Measurements from ENCODE around the gene ZNF783. TPM values are rescaled to one million over a fixed set of nuclear protein-coding genes. Genes with fewer than 3 reads are reported as not detected.

The ZNF783 gene
- total and polyA plus RNA-seq, 2 of the 8 experiments (the other 6 are each of a cell fraction or from before 2014, with no cell fraction given): 7.3 to 8.2 TPM

DNA sequence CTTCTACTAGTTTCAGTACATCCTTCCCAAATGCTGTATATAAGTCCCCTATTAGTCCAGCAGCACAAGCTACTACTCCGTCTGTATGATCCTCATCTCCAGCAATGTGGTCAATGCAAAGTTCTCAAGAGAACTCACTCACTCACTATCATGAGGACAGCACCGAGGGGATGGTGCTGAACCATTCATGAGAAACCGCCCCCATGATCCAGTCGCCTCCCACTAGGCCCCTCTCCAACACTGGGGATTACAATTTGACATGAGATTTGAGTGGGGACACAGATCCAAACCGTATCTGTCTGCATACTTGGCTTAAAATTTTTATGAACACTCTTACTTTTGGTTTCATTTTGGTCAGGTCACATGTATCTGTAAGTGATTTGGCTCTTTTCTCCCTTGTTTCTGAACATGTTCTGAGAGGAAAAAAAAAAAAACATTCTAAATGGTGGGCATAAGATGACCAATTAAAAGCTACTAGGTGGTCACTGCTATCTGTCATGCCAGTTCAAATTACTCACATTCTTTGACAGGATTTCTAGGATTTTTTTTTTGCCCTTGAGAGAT lies 60.1 kb downstream of the ZNF783 start (continued):
- TF ChIP-seq SAP30 (IDR thresholded peaks at IDR 0.05; ENCODE audit: insufficient read depth, insufficient replicate concordance, low read length) (no peak), RAD21 (IDR thresholded peaks at IDR 0.05 in 1 of 2, conservative IDR thresholded peaks at IDR 0.05 in 1 of 2; ENCODE audit: low read depth in 2 of 2, low read length in 2 of 2) (no peak), ASH2L (IDR thresholded peaks at IDR 0.05; ENCODE audit: low read length) (no peak), TAF7 (optimal IDR thresholded peaks at IDR 0.05; ENCODE audit: borderline replicate concordance, low read depth, low read length) (no peak), RNF2 (IDR thresholded peaks at IDR 0.05; ENCODE audit: borderline replicate concordance, low read depth, low read length, missing control alignments, poor library complexity, severe bottlenecking) (no peak), CHD1 (IDR thresholded peaks at IDR 0.05; ENCODE audit: low read depth, low read length) (no peak)
- TF ChIP-seq, protein P1, sequence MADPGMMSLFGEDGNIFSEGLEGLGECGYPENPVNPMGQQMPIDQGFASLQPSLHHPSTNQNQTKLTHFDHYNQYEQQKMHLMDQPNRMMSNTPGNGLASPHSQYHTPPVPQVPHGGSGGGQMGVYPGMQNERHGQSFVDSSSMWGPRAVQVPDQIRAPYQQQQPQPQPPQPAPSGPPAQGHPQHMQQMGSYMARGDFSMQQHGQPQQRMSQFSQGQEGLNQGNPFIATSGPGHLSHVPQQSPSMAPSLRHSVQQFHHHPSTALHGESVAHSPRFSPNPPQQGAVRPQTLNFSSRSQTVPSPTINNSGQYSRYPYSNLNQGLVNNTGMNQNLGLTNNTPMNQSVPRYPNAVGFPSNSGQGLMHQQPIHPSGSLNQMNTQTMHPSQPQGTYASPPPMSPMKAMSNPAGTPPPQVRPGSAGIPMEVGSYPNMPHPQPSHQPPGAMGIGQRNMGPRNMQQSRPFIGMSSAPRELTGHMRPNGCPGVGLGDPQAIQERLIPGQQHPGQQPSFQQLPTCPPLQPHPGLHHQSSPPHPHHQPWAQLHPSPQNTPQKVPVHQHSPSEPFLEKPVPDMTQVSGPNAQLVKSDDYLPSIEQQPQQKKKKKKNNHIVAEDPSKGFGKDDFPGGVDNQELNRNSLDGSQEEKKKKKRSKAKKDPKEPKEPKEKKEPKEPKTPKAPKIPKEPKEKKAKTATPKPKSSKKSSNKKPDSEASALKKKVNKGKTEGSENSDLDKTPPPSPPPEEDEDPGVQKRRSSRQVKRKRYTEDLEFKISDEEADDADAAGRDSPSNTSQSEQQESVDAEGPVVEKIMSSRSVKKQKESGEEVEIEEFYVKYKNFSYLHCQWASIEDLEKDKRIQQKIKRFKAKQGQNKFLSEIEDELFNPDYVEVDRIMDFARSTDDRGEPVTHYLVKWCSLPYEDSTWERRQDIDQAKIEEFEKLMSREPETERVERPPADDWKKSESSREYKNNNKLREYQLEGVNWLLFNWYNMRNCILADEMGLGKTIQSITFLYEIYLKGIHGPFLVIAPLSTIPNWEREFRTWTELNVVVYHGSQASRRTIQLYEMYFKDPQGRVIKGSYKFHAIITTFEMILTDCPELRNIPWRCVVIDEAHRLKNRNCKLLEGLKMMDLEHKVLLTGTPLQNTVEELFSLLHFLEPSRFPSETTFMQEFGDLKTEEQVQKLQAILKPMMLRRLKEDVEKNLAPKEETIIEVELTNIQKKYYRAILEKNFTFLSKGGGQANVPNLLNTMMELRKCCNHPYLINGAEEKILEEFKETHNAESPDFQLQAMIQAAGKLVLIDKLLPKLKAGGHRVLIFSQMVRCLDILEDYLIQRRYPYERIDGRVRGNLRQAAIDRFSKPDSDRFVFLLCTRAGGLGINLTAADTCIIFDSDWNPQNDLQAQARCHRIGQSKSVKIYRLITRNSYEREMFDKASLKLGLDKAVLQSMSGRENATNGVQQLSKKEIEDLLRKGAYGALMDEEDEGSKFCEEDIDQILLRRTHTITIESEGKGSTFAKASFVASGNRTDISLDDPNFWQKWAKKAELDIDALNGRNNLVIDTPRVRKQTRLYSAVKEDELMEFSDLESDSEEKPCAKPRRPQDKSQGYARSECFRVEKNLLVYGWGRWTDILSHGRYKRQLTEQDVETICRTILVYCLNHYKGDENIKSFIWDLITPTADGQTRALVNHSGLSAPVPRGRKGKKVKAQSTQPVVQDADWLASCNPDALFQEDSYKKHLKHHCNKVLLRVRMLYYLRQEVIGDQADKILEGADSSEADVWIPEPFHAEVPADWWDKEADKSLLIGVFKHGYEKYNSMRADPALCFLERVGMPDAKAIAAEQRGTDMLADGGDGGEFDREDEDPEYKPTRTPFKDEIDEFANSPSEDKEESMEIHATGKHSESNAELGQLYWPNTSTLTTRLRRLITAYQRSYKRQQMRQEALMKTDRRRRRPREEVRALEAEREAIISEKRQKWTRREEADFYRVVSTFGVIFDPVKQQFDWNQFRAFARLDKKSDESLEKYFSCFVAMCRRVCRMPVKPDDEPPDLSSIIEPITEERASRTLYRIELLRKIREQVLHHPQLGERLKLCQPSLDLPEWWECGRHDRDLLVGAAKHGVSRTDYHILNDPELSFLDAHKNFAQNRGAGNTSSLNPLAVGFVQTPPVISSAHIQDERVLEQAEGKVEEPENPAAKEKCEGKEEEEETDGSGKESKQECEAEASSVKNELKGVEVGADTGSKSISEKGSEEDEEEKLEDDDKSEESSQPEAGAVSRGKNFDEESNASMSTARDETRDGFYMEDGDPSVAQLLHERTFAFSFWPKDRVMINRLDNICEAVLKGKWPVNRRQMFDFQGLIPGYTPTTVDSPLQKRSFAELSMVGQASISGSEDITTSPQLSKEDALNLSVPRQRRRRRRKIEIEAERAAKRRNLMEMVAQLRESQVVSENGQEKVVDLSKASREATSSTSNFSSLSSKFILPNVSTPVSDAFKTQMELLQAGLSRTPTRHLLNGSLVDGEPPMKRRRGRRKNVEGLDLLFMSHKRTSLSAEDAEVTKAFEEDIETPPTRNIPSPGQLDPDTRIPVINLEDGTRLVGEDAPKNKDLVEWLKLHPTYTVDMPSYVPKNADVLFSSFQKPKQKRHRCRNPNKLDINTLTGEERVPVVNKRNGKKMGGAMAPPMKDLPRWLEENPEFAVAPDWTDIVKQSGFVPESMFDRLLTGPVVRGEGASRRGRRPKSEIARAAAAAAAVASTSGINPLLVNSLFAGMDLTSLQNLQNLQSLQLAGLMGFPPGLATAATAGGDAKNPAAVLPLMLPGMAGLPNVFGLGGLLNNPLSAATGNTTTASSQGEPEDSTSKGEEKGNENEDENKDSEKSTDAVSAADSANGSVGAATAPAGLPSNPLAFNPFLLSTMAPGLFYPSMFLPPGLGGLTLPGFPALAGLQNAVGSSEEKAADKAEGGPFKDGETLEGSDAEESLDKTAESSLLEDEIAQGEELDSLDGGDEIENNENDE (IDR thresholded peaks at IDR 0.05; ENCODE audit: insufficient replicate concordance, low read length): no peak

Data from H1 (cell line).